ENCODE measurements around the gene LGR6. TPM values are rescaled to one million over a fixed set of nuclear protein-coding genes. Genes with fewer than 3 reads are reported as not detected.

The LGR6 gene
- total RNA-seq, 1 experiment from 2014 or later = 0.26 TPM

DNA sequence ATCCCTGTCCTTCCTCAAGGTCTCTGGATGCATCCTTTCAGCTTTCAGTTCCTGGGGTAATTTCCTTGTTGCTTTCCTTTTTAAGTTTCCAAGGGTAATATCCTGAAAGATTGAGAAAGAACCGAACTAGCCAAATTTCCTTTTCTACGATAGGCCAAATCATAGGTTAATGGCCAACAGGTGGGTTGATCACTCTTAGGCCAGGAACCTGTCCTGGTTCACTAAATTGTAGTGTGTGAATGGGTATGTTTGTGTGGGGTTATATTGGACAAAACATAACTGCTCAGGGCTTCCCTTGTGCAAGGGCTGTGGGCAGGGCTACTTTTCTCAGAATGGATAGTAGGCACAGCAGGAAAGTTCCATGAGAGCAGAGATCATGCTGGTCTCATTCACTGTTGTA is 131.0 kb downstream of the LGR6 start:
- no peak for ATAC-seq
- H3K4me1 ChIP-seq (ENCODE audit: insufficient read depth, low read length) = no peaks in the 10 kb centered on the region
- no TSS peak for BruUV-seq (replicated peaks)

DNA sequence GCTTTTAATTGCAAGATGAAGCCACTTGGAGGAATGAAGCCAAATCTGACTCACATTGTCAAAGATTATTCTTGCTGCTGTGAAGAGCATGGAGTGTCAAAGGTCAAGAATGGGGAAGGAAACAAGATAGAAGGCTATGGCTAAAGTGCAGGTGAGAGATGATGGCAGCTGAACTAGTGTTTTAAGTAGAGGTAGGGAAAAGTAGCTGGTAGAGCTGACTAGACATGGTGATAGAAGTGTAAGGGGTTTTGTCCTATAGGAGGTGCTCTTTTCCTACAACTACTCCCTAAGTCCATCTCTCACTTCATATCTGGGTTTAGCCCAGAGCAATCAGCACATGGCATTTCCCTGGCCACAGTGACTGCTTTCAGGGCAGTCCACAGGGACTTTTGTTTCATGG is 136.3 kb downstream of the LGR6 start:
- ChIA-PET CTCF (no interaction called here), POLR2A (ENCODE audit: unreplicated experiment) (no interaction called here)
- TF ChIP-seq, protein P1, sequence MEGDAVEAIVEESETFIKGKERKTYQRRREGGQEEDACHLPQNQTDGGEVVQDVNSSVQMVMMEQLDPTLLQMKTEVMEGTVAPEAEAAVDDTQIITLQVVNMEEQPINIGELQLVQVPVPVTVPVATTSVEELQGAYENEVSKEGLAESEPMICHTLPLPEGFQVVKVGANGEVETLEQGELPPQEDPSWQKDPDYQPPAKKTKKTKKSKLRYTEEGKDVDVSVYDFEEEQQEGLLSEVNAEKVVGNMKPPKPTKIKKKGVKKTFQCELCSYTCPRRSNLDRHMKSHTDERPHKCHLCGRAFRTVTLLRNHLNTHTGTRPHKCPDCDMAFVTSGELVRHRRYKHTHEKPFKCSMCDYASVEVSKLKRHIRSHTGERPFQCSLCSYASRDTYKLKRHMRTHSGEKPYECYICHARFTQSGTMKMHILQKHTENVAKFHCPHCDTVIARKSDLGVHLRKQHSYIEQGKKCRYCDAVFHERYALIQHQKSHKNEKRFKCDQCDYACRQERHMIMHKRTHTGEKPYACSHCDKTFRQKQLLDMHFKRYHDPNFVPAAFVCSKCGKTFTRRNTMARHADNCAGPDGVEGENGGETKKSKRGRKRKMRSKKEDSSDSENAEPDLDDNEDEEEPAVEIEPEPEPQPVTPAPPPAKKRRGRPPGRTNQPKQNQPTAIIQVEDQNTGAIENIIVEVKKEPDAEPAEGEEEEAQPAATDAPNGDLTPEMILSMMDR (conservative IDR thresholded peaks at IDR 0.05; ENCODE audit: low read depth, low read length) = peak; percentile 29; the same call in 1 of the 2 replicates
- TF ChIP-seq EZH2 (IDR thresholded peaks at IDR 0.05; ENCODE audit: low read length, unreplicated experiment) = no peak
- ATAC-seq = no peak
- BruUV-seq (replicated peaks) = no TSS peak
- Histone ChIP-seq H3K79me2 (ENCODE audit: low read length) (no peaks in the 10 kb centered on the region), H3K36me3 (ENCODE audit: low read depth, low read length) (peaks cover 24% of the 10 kb centered on the region), H3K4me1 (ENCODE audit: insufficient read depth, low read length) (no peaks in the 10 kb centered on the region), H3K9me2 (replicated peaks; ENCODE audit: low read length) (no peaks in the 10 kb centered on the region), H4K20me1 (ENCODE audit: low read length) (no peaks in the 10 kb centered on the region), H3K9ac (ENCODE audit: low read length) (no peak overlapping the region), H3K27ac (ENCODE audit: low read length) (no peak overlapping the region), H3K9me3 (ENCODE audit: low read length) (no peaks in the 10 kb centered on the region), H3F3A (ENCODE audit: low read length, unreplicated experiment) (no peaks in the 10 kb centered on the region), H3K4me2 (ENCODE audit: low read length) (no peak overlapping the region), H3K4me3 (ENCODE audit: low read length) (no peak overlapping the region), H3K27me3 (ENCODE audit: low read length) (no peaks in the 10 kb centered on the region), H2AFZ (ENCODE audit: low read length) (no peak overlapping the region)
- no peak for DNase-seq
- intact Hi-C loops (cut with micrococcal nuclease) = no loop called here

More for the DNA sequence above, 131.0 kb downstream of the LGR6 start:
- Histone ChIP-seq H3K36me3 (ENCODE audit: low read depth, low read length) (no peaks in the 10 kb centered on the region), H3K9me2 (replicated peaks; ENCODE audit: low read length) (no peaks in the 10 kb centered on the region), H3K79me2 (ENCODE audit: low read length) (no peaks in the 10 kb centered on the region), H3K27ac (ENCODE audit: low read length) (no peak overlapping the region), H3K4me2 (ENCODE audit: low read length) (no peak overlapping the region), H3K27me3 (ENCODE audit: low read length) (no peaks in the 10 kb centered on the region), H3K9ac (ENCODE audit: low read length) (no peak overlapping the region), H3K4me3 (ENCODE audit: low read length) (no peak overlapping the region), H4K20me1 (ENCODE audit: low read length) (no peaks in the 10 kb centered on the region), H3K9me3 (ENCODE audit: low read length) (no peaks in the 10 kb centered on the region), H3F3A (ENCODE audit: low read length, unreplicated experiment) (no peaks in the 10 kb centered on the region), H2AFZ (ENCODE audit: low read length) (no peak overlapping the region)
- no peak for TF ChIP-seq EZH2 (IDR thresholded peaks at IDR 0.05; ENCODE audit: low read length, unreplicated experiment)
- CTCF ChIA-PET = no interaction called here
- no peak for DNase-seq
- POLR2A ChIA-PET (ENCODE audit: unreplicated experiment) = no interaction called here
- intact Hi-C loops (cut with micrococcal nuclease) = no loop called here

DNA sequence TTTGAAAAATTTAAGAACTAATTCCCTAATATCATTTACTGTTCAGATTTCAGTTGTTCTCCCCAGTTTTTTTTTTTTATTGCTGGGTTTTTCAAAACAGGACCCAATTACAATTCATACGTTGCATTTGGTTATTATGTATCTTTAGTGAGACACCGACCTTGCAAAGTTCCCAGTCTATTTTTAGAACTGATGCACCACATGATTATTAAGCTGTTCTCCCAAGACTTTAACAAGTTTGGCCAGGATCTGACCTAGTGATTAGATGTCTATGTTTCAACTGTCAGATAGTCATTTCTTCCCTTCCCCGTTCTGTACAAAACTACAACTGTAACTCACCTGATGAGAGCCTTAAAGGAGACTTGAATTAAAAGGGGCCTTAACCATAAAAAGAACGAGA is 140.3 kb downstream of the LGR6 start:
- TF ChIP-seq EZH2 (IDR thresholded peaks at IDR 0.05; ENCODE audit: low read length, unreplicated experiment) = no peak
- no peak for TF ChIP-seq EZH2phosphoT487 (IDR thresholded peaks at IDR 0.05; ENCODE audit: borderline replicate concordance, low read length)
- TF ChIP-seq, protein P1 (conservative IDR thresholded peaks at IDR 0.05; ENCODE audit: low read depth, low read length) = no peak
- ChIA-PET CTCF (no interaction called here), POLR2A (ENCODE audit: unreplicated experiment) (no interaction called here)
- intact Hi-C loops (cut with micrococcal nuclease) = no loop called here
- Histone ChIP-seq H3K9ac (ENCODE audit: low read length) (no peak overlapping the region), H2AFZ (ENCODE audit: low read length) (no peak overlapping the region), H3K9me3 (ENCODE audit: low read length) (no peaks in the 10 kb centered on the region), H4K20me1 (ENCODE audit: low read length) (no peaks in the 10 kb centered on the region), H3K79me2 (ENCODE audit: low read length) (peaks cover 22% of the 10 kb centered on the region), H3K27ac (ENCODE audit: low read length) (no peak overlapping the region), H3K36me3 (ENCODE audit: low read depth, low read length) (peaks cover 27% of the 10 kb centered on the region), H3K27me3 (ENCODE audit: low read length) (no peaks in the 10 kb centered on the region), H3F3A (ENCODE audit: low read length, unreplicated experiment) (no peaks in the 10 kb centered on the region), H3K9me2 (replicated peaks; ENCODE audit: low read length) (no peaks in the 10 kb centered on the region), H3K4me2 (ENCODE audit: low read length) (no peak overlapping the region), H3K4me3 (ENCODE audit: low read length) (no peak overlapping the region), H3K4me1 (ENCODE audit: insufficient read depth, low read length) (no peaks in the 10 kb centered on the region)
- BruUV-seq (replicated peaks) = no TSS peak
- no peak for DNase-seq
- no peak for ATAC-seq

All from PC-3 (cell line).